DND-41 (cell line): ENCODE measurements around the gene SYTL2.

Source experiments
- CTCF ChIP-seq: IDR thresholded peaks from 2 replicates; pipeline ENCODE4 v1.5.1; 2012; ENCODE audit warnings: borderline replicate concordance, low read length, moderate library complexity, mild to moderate bottlenecking; ENCODE audit not compliant: poor library complexity, severe bottlenecking; ENCODE audit errors: extremely low read depth
- EZH2 ChIP-seq: IDR thresholded peaks from 3 replicates; pipeline ENCODE4 v1.6.1; 2012; ENCODE audit warnings: borderline replicate concordance, low read depth, mild to moderate bottlenecking, moderate library complexity, low read length, inconsistent platforms; ENCODE audit not compliant: severe bottlenecking

GRCh38 chr11:85721191-85721590 lies 89.8 kb downstream of the SYTL2 start:
- TF ChIP-seq CTCF (no peak), EZH2 (no peak)
